Measurements from ENCODE around the gene SLCO3A1. TPM values are rescaled to one million over a fixed set of nuclear protein-coding genes. Genes with fewer than 3 reads are reported as not detected.

Gene SLCO3A1
- total and polyA plus RNA-seq, 2 of the 8 experiments (the other 6 are each of a cell fraction or from before 2014, with no cell fraction given), result 15.1 to 20.4 TPM

GRCh38 chr15:92050220-92050898 is 196.9 kb downstream of the SLCO3A1 start (continued):
- TF ChIP-seq EZH2 (IDR thresholded peaks at IDR 0.05; ENCODE audit: low read depth, low read length, severe bottlenecking) (no peak), KDM5A (IDR thresholded peaks at IDR 0.05; ENCODE audit: low read length) (no peak), MAFK (IDR thresholded peaks at IDR 0.05; ENCODE audit: low read depth, low read length) (no peak), TCF12 (IDR thresholded peaks at IDR 0.05; ENCODE audit: low read depth, low read length) (no peak), HDAC2 (IDR thresholded peaks at IDR 0.05; ENCODE audit: borderline replicate concordance in 1 of 2, low read depth in 2 of 2, low read length in 2 of 2) (no peak)
